GM21723 (cell line): ENCODE measurements around the gene TTC38.

ENCODE experiments used
- ATAC-seq: cut with Tn5 transposase; IDR thresholded peaks from one replicate; pipeline ENCODE4 v1.9.1; 2021; ENCODE audit warnings: mild to moderate bottlenecking, moderate library complexity; ENCODE audit not compliant: unreplicated experiment

TTC38 gene

DNA sequence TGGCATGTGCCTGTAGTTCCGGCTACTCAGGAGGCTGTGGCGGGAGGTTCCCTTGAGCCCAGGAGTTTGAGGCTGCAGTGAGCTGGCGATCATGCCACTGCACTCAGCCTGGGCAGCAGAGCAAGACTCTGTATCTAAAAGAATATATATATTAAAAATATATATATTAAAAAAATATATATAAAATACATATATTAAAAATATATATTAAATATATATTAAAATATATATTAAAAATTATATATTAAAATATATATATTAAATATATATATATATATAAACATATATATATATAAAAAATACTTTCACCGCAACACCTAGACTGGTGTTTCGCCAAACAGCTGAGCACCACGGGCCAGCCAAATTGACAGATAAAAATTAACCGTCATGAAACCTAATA is 8.8 kb downstream of the TTC38 start:
- ATAC-seq: no peak

DNA sequence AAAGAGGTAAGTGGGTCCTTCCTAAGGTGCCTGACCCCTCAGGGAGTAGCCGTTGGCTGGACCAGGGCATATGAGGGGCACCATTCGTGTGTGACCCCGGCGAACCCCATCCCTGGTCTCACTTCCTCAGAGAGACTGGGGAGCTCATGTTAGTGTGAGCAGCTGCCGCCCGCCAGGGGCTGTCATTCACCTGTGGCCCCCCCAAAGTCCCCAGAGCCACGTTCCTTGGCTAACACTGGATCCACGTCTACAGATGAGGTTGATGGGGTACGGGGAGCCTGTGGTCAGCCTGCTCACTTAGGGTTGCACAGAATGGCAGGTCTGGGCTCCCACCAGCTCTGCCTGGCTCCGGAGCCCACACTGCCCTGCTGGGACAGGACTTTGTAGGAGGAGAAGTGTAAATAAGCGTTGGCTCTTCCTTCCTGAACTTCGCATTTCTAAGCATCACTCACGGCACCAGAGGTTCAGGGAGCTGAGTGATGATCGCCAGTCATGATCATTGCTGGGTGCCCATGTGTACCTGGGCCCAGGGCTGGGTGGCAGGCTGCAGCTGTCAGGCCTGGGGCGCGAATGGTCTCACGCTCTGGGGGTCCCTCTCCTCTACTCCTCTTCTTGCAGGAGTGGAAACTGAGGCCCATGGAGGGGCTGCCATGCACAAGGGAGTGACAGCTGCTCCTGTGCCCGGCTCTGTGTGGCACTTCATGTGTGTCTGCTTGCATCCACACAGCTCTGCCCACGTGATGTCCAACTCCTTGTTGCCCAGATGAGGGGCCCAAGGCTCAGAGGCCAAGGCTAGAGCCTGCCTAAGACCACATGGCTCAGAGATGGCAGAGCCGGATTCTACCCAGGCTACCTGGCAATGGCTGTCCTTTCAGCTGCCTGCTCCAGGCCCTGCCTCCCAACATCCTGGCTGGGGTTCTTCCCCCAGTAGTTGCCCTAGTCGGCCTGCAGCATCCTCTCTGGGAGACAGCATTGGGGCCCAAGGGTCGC is 11.1 kb downstream of the TTC38 start:
- no peak for ATAC-seq

DNA sequence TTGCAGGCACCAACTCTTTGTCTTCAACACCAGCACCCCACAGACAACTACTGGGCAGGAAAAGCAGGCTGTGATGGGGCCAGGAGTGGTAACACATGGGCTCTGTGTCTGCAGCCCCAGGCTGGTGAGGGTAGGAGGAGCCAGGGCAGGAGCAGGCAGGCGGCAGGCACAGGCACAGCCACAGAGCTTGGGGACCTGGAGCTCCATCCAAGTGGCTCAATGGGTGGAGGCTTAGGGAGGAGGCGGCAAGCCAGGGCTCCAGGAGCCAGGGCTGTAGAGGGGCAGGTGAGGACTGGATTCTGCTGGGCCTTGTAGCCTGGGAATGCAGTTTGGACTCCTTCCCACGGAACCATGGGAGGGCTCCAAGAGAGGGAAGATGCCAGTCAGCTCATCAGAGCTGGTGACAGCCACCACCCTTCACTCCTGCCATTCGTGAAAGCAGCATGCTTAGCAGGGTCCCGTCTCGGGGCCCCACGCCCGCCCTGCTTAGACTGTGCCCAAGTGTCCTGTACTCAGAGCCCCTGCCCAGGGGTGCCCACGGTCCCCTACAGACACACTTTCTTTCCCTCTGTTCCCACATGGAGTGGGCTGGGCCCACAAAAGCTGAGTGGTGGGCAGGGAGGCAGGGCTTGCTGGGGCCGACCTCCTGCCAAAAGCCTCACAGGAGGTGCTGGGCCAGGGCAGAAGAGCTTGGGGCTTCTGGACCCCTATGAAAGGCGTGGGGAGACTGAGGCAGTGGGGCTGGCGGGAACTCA is 12.4 kb downstream of the TTC38 start:
- ATAC-seq: no peak

DNA sequence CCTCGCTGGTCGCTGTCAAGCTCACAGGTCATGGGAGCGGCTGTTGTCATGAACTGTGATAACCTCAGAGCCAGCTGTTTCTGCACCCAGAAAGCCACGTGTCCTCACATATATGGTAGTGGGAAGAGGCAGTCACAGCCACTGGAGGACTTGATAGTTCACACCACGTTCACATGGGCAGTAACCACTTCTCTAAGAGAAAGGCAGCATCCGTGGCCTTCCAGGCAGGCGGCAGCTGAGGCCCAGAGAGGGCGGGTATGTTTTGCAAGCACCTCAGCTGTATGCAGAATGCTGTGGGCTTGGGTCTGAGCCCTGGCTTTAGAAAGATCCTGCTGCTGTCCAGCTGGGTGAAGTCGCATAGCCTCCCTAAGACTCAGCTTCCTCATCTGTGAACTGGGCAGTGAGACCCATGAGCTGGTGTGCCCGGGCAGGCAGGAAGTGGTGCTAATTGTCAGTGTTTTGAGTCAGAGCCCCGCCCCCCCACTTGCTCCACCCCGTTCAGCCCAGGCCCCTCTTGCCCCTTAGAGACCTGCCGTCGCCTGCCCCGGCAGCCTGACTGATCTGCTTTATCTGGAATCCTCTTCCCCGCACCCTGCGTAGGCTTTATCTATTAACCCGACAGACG is 13.3 kb downstream of the TTC38 start:
- ATAC-seq: no peak

DNA sequence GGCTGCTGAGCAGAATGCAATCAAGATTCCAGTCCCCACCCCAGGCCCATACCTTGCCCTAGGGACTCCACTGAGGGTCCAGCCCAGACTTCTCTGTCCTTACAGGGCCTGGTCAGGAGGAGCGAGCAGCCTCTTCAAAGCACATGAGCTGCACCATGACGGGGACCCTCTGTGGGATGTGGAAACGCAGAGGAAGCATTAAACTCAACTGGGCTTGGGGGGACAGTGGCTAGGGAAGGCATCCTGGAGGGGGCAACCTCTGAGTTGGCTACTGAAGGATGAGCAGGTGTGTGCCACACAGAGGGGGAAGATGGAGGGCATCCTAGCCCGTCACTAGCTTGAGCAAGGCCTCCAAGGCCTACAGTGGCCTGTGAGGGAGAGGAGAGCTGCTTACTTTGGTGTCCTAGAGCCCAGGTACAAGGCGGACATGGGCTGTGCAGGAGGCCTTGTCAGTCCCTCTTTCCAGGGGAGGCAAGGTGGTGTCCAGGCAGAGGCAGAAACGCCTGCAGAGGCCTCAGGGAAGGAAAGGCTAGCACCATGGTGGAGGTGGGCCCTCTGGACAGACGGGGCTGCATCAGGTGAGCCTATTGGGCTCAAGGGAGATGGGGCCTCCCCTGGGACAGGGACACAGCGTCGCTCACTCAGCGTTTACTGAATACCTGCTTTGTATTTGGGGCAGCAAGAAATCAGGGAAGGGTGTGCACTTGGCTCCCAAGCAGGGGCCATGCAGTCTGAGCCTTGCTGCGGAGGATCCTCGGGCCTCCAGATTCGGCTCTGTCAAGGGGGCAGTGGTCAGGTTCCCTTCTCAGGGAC is 14.3 kb downstream of the TTC38 start:
- ATAC-seq: no peak

DNA sequence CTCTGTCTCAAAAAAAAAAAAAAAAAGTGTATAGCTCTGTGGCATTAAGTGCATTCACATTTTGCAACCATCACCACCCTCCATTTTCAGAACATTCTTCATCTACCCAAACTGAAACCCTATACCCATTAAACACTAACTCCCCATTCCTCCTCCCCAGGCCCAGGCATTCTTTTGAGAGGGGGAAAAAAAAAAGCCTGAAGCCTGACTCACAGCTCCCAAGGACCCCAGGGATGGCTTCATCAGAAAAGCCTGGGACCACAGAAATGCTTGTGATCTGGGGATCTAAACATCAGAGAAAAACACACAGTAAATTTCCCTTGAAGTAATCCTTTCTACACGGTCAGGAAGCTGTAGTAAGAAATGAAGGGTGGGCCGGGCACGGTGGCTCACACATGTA is 18.2 kb downstream of the TTC38 start:
- no peak for ATAC-seq

DNA sequence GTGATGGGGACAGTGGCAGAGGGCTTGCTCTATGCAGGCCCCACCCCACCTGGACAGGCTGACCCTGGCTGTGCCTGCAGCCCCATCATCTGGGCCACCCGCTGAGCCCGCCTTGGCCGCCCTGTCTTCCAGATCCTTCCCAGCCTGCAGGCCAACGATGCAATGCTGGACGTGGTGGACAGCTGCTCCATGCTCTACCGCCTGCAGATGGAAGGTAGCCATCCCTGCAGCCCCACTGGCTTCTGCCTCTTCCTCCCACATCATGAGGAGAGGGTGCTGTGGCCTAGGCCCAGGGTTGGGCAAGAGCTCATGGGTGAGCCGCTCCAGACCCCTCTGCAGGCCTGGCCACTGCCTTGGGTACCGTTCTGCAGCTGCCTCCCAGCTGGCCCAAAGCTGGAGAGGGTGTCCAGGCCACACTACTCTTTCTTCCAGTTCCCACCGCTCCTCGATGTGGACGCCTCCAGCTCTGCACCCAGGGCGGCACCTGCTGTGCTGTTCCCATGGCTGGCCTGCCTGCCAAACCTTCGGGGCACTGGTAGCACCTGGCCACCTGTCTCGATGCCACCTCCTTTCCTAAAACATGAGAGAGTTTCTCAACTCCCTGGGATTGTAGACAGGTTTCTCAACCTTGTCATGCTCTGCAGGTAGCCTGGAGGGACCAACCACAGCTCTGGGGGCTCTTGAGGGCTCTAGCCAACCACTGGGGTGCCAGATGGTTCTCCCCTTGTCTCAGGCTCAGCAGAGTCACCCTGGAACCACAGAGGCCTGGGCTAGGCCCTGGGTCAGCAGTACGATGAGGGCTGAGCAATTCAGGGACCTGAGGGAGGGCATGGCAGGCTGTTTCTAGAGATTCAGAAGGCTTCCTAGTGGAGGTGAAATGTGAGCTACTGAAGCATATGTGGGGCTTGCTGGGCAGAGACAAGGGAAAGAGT is 19.4 kb downstream of the TTC38 start:
- ATAC-seq: no peak

DNA sequence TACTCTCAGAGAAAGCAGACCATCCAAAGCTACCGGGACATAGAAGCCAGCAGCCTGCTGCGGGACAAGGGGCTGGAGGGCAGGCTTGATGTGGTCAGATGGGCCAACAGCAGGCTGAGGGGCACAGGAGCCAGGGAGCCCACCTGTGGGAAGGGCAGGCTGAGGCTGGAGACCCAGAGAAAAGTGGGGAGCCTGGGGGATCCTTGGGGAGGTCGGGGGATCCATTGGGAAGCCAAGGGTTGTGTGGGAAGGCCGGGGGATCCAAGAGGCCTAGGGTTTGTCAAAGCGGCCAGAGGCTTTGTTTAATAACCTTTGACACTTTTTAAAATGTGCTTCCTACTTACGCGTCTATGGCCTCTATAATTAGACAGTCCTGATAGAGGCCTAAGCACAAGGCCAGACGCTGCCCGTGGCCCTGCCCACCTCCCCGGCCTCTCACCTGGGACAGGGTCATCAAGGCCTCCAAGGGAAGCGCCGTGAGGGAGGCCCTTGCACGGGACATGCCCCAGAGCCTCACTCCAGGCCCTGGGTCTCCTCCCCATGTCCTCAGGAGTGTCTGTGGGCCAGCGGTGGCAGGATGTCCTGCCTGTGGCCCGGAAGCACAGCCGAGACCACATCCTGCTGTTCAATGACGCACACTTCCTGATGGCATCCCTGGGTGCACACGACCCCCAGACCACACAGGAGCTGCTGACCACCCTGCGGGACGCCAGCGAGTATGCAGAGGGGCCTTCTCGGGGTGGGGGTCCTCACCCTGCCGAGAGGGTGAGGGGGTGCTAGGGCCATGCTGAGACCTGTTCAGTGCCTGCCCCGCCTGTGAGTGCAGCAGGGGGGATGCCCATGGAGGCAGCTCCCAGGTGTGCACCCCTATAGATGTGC is 20.3 kb downstream of the TTC38 start:
- peak; percentile 85 for ATAC-seq

DNA sequence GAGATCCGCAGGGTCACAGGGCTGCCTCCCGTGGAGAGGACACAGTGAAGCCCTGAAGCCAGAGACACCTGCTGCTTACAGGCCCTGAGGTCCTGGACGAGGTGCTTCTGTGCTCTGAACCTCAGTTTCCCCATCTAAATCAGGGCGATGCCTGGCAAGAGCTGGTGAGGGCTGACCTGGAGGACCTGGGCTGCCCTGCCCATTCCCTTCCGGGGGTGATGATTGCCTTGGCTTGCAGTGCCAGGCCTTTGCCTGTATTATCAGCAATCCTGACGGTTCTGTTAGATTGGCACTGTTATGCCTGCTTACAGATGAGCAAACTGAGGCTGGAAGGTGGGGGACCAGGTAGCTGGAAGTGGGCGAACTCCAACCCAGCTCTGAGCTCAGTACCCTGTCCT is 21.0 kb downstream of the TTC38 start:
- ATAC-seq: no peak

DNA sequence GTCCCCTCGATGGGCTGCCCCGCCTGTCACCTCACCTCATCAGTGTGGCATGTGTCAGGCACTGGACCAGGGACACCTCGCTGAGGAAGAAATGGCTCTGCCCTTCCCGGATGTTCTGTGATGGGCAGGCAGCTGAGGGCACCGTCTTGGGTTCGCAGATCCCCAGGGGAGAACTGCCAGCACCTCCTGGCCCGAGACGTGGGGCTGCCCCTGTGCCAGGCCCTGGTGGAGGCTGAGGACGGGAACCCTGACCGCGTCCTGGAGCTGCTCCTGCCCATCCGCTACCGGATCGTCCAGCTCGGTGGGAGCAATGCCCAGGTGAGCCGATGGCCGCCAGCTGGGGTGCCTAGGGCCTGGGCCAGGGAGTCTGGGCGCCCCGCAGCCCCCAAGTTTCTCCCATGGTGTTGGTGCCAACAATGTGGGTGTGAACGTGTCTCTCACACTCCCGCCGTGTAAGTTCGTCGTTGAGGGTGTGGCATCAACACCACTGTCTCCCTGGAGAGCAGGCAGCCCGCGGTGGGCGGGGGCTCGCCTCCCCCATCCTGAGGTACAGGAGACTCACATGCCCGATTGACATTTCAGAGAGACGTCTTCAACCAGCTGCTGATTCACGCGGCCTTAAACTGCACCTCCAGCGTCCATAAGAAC is 21.6 kb downstream of the TTC38 start:
- ATAC-seq: no peak

DNA sequence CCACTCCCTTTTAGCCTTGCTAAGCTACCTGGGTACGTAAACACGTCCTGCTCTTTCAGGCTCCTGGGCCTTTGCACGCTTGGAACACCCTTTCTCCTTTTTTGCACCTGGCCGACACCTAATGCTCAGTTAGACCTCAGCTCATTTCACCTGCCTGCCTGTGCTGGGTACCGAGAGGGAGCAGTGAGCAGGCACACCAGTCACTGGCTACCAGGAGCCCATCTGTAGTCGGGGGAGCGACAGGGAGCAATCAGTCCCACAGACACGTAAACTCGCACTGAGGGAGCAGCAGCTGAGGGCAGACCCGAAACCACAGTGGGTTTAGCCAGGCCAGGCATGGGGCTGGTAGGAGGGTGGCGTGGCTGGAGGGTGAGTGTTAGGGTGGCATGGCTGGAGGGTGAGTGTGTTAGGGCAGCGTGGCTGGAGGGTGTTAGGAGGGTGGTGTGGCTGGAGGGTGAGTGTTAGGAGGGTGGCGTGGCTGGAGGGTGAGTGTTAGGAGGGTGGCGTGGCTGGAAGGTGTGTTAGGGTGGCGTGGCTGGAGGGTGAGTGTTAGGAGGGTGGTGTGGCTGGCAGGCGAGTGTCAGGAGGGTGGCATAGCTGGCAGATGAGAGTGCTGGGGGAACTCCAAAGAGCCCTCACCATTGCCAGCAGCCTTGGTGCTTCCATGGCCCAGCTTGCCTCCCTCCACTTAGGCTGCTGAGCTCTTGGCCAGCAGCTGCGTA is 22.5 kb downstream of the TTC38 start:
- ATAC-seq: no peak

DNA sequence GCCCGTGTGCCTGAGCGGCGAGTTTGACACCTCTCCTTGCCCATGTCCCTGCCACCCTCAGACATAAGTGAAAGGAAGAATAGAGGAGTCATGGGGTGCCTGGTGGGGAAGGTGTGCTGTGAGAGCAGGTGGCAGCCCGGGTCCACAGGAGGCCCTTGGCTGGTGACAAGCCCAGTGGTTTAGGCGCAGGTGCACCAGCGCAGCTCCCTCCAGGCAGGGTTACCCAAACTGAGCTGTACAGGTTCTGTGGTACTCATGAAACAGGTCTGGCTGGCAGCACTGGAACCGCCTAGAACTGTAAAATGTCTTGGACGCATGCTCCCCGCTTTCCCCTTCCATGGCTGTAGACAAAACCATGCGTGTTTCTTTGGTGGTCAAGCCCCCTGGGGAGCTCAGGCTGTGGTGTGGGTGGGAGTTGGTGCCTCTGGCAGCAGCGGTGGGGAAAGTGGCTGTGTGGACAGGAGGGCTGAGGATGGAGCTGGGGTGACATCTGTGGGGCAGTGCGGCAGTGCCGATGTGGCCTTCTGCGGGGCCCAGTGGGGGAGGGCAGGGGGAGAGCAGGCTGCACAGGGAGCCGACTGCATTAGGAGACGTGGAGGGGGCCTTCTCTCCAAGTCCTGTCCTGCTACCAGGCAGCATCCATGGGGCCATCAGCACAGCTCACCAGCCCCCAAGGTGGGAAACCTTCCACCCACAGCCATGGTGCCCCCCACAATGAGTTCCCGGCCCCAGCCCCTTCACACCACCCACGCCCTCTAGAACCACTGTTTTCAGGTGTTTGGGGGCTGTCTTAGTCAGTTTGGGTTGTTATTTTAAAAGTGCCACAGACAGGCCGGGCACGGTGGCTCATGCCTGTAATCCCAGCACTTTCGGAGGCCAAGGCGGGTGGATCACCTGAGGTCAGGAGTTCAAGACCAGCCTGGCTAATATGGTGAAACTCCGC is 23.3 kb downstream of the TTC38 start:
- ATAC-seq: no peak

DNA sequence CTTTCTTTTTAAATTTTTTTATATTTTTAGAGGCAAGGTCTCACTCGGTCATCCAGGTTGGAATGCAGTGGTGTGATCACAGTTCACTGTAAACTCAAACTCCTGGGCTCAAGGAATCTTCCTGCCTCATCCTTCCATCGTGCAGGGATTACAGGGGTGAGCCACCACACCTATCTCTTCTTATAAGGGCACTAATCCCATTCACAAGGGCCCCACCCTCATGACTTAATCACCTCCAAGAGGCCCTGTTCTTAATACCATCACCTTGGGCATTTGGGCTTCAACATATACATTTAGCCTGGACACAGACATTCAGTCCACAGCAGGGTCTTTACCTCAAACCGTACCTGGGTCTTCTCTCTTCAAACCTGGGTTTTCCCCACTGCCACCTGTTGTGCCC is 24.4 kb downstream of the TTC38 start:
- no peak for ATAC-seq

DNA sequence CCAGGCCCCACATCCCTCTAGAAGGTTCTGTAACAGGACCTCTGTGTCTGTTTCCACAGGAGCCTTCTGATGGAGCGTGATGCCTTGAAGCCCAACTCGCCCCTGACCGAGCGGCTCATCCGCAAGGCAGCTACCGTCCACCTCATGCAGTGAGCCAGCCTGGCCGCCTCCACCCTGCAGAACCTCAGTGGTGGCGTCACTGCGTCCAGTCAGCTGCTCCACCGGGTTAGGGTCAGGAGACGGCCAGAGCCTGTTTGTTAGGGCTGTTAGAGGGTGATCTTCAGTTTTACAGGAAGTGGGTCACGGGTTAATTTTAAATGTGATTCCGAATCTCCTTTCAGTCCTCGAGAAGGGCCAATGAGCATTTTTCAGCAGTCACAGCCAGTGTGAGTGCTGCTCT is 24.9 kb downstream of the TTC38 start:
- no peak for ATAC-seq

DNA sequence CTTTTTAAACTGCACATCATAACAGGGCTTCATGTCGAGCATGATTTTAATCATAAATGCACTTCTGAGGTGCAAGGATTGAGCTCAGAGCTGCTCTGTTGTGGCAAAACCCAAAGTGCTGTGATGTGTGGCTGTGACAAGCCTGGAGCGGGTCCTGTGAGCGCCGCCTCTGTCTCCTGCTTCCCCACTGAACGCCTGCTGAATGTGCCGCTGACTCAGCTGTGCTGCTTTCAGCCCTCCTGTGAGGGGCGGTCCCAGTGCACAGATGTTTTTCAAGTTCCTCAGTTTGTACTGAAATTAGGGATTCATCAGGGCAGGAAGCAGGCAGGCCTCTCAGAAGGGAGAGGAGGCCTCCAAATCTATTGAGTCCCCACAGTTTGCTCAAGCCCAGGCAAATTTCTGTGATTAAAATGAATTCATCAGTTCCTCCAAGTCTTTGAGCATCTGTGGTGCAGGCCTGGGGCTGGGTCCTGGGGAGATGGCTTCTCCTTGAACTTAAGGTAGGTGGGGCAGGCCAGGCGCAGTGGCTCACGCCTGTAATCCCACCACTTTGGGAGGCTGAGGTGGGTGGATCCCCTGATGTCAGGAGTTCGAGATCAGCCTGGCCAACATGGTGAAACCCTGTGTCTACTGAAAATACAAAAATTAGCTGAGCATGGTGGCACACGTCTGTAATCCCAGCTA is 25.9 kb downstream of the TTC38 start:
- ATAC-seq: no peak

DNA sequence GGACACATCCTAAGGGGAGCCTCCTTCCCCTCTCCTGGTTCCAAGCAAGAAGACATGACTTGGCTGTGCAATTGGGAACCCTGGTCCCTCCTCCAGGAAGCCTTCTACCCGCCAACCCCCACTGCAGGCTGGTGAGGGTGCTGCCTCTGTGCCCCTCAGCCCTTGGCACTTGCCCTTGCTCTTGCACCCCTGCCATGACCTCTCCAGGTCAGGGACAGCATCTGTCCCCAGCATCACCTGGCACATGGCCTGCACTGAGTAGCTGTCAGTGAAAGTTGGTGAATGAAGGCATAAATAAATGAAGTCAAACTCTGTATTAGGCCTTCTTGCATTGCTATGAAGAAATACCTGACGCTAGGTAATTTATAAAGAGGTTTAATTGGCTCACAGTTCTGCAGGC is 27.0 kb downstream of the TTC38 start:
- ATAC-seq: no peak
